Stimulated activated CD8-positive, alpha-beta memory T cell treated with anti-CD3 and anti-CD28 coated beads, Interleukin-15, amount 100 ng/mL, for 1 hour (primary cell): ENCODE measurements around the gene CDC20.
A peak's percentile ranks its signal among the peaks of the same experiment; 100 is the strongest.
"Not testable (repeated sequence)": the region's sequence is repeated elsewhere in the genome, so short reads cannot be mapped to it uniquely, and the experiment has no call there.

Experiments used
- DNase-seq: peaks from one replicate; pipeline ENCODE4 v3.0.0-alpha.2; 2020; ENCODE audit warnings: low read depth

The CDC20 gene

DNA sequence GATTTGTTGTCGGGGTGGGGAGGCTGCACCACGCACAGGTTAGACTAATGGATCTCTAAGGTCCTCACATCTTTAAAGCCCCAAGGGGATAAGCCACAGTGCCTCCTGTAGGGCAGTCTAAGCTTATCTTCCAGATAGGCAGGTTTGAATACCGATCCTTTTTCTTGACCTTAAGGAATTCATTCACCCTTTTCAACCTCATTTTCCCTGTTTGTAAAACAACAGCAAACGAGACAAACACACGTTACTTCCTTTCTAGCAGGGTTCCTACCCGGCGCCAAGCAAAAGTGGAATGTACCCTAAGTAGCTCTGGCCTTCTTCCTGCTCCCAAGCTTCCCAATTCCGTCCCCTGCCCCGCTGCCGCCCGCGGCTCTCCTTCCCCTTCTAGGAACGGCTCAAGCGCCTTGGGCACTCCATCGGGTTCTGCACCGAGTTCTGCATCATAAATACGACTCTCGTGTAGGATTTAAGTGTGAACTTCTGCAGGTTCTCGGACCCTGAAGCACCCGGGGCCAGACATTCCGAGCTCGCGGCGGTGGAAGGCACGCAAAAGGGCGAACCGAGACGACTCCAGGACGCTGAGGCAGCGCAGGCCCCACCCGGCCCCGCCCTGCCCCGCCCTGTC lies 548 bp upstream of the CDC20 start:
- DNase-seq: no peak

GRCh38 chr1:43359696-43360095 lies 915 bp downstream of the CDC20 start:
- DNase-seq: no peak

GRCh38 chr1:43360616-43361015 lies 1.8 kb downstream of the CDC20 start:
- DNase-seq: no peak

DNA sequence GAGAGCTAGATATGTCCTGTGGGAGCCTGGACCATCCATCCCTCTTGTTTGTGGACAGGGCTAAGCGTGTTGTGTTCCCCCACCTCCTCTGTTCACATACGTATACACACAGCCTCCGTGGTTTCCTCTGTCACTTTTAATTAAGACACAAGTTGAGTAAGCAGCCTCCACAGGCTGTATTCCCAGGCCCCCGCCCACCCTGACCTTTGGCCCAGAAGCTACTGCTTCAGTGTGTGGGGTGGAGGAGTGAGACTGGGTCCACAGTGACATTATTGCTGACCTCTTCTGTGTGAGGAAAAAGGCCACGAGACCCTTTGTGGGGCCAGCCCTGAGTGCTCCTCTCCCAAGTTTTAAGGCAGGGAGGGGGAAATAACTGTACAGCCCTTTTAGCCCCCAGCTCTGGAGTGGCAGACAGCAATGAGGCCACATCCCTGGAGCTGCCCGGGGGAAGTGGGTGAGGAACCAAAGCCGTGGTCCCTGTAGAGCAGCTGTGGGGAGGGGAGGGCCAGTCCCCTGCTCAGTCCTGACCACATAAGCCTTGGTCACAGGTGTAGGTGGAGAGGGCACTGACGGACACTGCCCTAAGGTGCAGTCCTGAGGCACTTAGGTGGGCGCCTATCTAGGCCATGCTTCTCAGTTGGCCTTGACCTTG lies 4.6 kb downstream of the CDC20 start:
- DNase-seq: no peak

GRCh38 chr1:43363935-43364525 lies 5.2 kb downstream of the CDC20 start:
- DNase-seq: no peak

- DNase-seq: no peak
These were observed 6.9 kb downstream of the CDC20 start for GRCh38 chr1:43365678-43366077.

DNA sequence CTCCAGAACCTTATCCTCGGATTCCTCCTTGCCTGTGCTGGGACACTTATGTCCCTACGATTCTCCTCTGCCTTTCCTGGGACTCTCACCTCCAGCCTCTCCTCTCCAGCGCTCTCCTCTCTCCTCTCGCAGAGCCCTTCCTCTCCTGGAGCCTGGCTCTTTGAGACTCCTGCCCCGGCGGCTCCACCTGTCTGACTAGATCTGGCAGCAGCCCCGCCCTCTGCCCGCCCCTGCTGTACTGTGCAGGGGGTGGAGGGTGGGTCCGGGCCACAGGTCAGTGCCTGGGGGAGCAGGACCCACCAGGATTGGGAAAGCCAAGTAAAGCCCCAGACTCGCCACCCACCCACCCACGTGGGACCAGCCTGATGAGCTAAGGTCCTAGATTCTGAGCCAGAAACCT lies 7.4 kb downstream of the CDC20 start:
- no peak for DNase-seq

DNA sequence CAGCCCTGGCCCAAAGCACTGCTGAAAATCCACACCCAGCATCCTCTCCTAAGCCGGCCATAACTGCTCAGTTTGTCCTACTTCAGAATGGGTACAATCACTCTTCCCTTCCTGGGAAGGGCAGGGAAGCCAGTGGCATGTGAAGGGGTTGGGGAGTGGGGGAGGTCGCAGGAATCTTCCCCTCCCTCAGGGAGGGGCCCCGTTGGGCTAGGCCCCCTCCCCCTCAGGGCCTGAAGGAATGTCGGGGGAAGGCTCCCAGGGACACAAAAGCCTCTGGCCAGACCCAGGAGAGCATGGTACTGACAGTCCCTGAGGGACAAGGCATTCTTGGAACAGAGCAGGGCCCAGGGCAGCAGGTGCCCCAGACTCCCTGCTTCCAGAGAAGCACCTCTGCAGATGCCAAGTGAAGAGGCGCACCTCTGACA lies 7.8 kb downstream of the CDC20 start:
- no peak for DNase-seq

DNA sequence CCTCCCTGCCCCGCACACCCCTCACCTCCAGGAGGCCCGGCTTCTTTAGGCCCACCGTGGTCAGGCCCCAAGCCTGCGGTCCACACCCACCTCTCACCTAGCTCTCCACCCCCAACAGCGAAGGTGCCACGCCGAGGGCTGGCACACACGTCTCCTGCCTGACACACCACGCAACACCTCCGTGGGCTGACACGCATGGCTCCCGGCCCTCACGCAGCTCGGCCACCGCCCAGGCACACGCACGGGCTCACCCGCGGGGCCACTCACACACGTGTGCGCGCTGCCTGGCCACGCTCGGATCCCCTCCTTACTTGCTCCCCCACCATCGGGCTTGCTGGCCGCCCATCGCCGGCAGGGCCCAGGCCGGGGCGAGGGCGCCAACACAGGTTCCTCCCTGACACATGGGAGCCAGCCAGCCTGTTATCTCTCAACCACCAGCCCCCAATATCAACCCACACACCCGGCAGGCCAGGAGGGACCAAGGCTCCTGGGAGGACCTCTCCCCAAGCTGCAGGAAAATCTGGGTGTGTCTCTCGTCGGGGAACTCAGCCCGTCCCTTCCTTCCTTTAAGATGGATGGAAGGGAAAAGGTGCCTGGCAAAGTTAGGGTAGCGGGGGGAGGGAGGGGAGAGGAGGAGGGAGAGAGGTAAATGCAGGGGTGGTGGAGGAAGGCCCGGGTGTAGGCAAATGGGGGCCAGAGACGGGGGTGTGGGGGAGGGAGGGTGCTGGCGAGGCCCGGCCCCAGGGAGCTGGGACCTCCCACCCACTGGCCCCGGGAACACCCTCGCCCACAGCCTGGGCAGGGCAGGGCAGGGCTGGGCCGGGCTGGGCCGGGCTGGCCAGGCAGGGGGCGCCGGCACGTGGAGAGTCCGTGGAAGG lies 8.5 kb downstream of the CDC20 start:
- DNase-seq: no peak

- peak; percentile 66 for DNase-seq
These were observed 9.3 kb downstream of the CDC20 start, which contains the start of gene ELOVL1 for GRCh38 chr1:43367904-43368645. ELOVL1 (minus strand) TSS chr1:43368011; CDS start chr1:43365609, 2,402 bp downstream.

GRCh38 chr1:43368646-43369020 lies 9.9 kb downstream of the CDC20 start:
- no peak for DNase-seq

DNA sequence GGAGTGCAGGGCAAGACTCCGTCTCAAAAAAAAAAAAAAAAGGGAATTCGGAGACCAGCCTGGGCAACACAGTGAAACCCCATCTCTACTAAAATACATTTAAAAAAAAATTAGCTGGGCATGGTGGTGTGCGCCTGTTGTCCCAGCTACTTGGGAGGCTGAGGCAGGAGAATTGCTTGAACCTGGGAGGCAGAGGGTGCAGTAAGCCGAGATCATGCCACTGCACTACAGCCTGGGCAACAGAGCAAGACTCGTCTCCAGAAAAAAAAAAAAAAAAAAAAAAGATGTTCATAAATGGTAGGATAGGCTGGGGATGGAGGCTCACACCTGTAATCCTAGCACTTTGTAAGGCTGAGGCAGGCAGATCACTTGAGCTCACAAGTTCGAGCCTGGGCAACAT lies 11.0 kb downstream of the CDC20 start:
- DNase-seq: not testable (repeated sequence)

DNA sequence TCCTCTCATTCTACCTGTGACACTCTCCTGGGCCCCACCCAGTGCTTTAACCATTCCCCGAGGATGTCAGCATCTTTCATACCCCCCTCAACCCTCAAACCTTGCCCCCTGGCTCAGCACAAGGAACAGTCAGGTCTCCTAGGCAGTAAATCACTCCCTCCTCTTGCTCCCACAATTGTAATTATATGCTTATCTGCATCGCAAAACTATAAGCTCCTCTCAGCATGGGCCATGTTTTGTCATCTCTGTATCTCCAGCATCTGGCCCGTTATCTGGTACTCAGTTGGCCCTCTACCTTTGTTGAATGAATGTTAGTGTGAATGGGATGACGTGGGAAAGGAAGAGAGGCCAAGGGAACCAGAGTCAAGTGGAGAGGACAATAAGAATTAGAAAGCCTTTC lies 11.8 kb downstream of the CDC20 start:
- no peak for DNase-seq

DNA sequence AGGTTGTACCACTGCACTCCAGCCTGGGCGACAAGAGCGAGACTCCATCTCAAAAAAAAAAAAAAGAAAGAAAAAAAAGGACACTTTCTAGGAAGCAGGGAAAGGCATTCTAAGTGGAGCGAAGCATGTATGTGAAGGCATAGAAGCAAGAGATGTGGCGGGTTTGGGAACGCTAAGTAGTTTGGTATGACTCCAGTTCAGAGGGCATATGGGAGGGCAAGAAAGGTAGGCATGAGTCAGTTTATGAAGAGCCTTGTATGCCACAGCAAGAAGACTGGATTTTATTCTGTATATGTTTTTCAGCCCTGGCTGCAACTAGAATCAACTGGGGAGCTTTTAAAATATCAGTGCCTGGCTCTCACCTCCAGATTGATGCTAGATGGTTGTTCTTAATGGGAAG lies 13.4 kb downstream of the CDC20 start:
- no peak for DNase-seq

GRCh38 chr1:43373066-43373940 lies 14.5 kb downstream of the CDC20 start:
- no peak for DNase-seq

DNA sequence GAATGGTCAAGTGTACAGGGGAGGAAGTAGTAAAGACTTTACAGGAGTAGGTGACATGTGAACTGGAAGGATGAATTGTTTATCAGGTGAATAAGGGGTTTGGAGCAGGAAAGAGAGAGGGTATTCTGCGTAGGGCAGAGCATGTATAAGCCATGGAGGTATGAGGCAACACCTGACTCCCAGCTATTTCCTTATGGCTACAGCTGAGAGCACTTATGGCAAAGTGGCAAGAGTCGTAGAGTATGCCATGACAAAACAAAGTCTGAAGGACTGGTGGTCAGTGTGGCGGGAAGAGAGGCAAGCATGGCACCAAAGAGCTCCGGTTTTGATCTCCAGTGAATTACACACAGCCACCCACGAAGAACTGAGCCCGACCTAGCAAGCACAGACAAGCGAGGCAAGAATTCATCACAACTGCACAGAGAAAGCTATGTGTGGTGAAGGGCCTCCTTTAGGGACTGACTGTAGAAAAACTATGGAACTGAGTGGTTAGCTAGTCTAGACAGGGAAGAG lies 18.0 kb downstream of the CDC20 start:
- DNase-seq: no peak

GRCh38 chr1:43377831-43378230 lies 19.1 kb downstream of the CDC20 start:
- no peak for DNase-seq

DNA sequence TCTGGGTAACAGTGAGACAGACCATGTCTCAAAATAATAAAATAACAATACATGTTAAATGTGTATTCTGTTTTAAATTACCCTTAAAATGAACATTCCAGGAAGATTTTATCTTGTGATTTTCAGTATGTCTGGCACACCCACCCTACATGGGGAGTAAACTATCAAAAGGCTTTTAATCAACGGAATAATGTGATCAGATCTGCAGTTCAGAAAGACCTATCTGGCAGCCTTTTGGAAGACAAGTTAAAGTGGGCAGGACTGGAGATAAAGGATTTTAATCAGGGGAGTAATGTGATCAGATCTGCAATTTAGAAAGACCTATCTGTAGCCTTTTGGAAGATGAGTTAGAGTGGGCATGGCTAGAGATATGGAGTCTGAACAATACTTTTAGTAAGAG lies 20.7 kb downstream of the CDC20 start:
- DNase-seq: no peak

- DNase-seq: no peak
These were observed 22.8 kb downstream of the CDC20 start for GRCh38 chr1:43381612-43382011.

GRCh38 chr1:43382027-43382779 lies 23.4 kb downstream of the CDC20 start:
- no peak for DNase-seq
